ENCODE data around the gene ISG15. TPM values are rescaled to one million over a fixed set of nuclear protein-coding genes. Genes with fewer than 3 reads are reported as not detected.
A peak's percentile ranks its signal among the peaks of the same experiment; 100 is the strongest.

ISG15 gene
- total and polyA plus RNA-seq, 12 donors = 9.8 to 186 (median 29.1) TPM

DNA sequence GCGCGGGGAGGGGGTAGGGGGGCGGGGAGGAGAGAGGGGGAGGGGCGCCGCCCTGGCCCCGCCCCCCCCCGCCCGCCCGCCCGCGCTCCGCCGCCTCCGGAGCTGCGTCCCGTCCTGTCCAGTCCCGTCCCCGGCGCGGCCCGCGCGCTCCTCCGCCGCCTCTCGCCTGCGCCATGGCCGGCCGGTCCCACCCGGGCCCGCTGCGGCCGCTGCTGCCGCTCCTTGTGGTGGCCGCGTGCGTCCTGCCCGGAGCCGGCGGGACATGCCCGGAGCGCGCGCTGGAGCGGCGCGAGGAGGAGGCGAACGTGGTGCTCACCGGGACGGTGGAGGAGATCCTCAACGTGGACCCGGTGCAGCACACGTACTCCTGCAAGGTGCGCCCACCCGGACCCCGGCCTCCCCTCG lies 6.7 kb downstream of the ISG15 start, which contains the start of gene AGRN:
TSS of gene AGRN (plus strand) at position 121 of the 405 bp plus-strand sequence. CDS start at position 174, 53 bp downstream.
- H3K4me3 ChIP-seq = peak within 1 kb of the TSS; percentile 63 to 95 (median 78)
- H3K27me3 ChIP-seq = peaks cover 0 to 39% (median 0%) of the 10 kb centered on the region in 7 donors
- DNase-seq (peak in 1 of 2 donors; percentile 70), ATAC-seq (peak in 7 of 8 donors; percentile 18 to 66 (median 35))
- H3K4me1 ChIP-seq = peaks cover 19 to 56% (median 28%) of the 10 kb centered on the region in 9 donors
- 0 to 1% methylated on average over 29 to 51 of the region's 58 CpGs for WGBS, 2 donors
- H3K9me3 ChIP-seq = no peaks in the 10 kb centered on the region
- TF ChIP-seq, protein P1, sequence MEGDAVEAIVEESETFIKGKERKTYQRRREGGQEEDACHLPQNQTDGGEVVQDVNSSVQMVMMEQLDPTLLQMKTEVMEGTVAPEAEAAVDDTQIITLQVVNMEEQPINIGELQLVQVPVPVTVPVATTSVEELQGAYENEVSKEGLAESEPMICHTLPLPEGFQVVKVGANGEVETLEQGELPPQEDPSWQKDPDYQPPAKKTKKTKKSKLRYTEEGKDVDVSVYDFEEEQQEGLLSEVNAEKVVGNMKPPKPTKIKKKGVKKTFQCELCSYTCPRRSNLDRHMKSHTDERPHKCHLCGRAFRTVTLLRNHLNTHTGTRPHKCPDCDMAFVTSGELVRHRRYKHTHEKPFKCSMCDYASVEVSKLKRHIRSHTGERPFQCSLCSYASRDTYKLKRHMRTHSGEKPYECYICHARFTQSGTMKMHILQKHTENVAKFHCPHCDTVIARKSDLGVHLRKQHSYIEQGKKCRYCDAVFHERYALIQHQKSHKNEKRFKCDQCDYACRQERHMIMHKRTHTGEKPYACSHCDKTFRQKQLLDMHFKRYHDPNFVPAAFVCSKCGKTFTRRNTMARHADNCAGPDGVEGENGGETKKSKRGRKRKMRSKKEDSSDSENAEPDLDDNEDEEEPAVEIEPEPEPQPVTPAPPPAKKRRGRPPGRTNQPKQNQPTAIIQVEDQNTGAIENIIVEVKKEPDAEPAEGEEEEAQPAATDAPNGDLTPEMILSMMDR (IDR thresholded peaks at IDR 0.05) = no peak
- peak within 1 kb of the TSS; percentile 70 to 98 (median 96) for H3K27ac ChIP-seq
- intact Hi-C loops (cut with DNase I) = loop anchor here in 3 of 10 donors (5.0 to 10.0 kb wide), 4 partner anchors 42 to 275 kb away; partner anchors contain the start of gene C1orf159 (in 1 of the 3)
- peaks cover 0 to 3% (median 0%) of the 10 kb centered on the region in 9 donors for H3K36me3 ChIP-seq

DNA sequence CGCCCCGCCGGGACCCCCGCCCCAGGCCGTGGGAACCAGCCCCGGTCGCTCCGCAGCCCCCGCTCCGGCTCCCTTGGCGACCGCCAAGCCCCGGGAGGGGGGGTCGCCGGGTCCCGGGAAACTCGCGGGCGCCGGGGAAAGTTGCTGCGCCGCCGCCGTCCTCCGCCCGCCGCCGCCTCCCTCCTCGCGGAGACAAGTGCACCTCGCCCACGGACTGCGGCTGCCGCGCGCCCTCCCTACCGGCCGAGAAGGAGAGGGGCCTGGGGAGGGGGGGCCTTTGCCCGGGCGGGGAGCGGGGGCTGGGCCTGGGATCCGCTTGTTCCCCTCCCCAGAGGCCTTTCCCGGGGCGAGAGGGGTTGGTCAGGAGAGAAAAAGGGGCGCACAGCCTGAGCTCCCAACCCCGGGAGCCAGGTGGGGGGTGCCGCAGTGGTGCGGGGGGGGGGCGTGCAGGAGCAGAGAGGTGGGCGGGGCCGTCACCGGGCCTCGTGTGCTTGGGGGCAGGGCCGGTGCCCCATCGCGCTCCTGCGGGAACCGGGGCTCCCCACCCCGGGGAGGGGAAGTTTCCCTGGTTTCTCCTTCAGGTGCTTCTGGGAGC lies 7.2 kb downstream of the ISG15 start:
- H3K4me3 ChIP-seq = peak overlapping the region; percentile 63 to 95 (median 78)
- peak in 3 of 8 donors; percentile 4 to 8 (median 6) for ATAC-seq
- intact Hi-C loops (cut with DNase I) = loop anchor here in 1 of 10 donors (10.0 kb wide), 1 partner anchor 274 kb away; no protein-coding TSS in a partner anchor
- peaks cover 0 to 3% (median 0%) of the 10 kb centered on the region in 9 donors for H3K36me3 ChIP-seq
- H3K27me3 ChIP-seq = peaks cover 0 to 39% (median 0%) of the 10 kb centered on the region in 7 donors
- H3K4me1 ChIP-seq = peaks cover 20 to 57% (median 29%) of the 10 kb centered on the region in 9 donors
- DNase-seq = no peak
- peak overlapping the region; percentile 52 to 98 (median 96) for H3K27ac ChIP-seq
- TF ChIP-seq, protein P1 (IDR thresholded peaks at IDR 0.05) = no peak
- WGBS, 2 donors = 1% methylated on average over 25 to 55 of the region's 59 CpGs
- no peaks in the 10 kb centered on the region for H3K9me3 ChIP-seq

DNA sequence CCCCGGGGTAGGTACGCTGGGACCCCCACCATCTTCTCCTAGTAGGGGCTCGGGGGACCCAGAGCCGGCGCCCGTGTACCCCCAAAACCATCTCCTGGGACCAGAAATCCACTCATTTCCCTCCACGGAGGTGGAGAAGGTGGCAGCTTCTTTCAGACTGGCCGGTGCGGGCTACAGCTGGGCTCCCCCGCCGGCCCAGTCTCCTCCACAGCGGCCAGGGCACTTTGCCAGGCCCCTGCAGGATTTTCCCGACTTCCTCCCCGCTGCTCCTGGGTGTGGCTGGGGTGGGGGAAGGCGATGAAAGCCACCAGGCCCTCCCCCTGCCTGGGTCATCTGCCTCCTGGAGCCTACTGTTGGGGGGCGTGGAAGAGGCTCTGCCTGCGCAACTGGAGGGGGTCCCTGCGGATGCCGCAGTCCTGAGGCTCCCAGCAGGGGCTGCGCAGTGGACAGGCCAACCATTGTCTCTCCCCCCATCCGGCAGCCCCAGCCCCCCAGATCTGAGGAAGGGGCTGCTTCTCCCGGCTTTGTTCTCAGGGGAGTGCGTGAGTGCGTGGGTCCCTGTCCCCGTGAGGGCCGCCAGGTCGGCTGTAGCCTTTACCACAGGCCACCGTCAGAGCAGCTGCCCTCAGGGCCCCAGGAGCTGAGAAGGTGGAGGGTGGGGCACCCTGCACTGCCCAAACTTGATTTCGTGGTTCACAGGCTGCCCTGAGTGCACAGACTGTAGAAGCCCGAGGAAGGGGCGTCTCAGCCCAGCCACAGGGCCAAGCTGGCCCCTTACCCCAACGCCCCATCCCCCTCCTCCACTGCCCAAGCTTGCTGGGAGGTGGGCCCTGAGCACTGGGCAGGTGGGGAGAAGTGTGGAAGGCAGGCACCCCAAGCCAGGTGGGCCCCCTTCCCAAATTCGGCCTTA lies 8.0 kb downstream of the ISG15 start:
- TF ChIP-seq, protein P1 (IDR thresholded peaks at IDR 0.05) = no peak
- Histone ChIP-seq H3K27me3 (peaks cover 0 to 39% (median 0%) of the 10 kb centered on the region in 7 donors), H3K9me3 (no peaks in the 10 kb centered on the region), H3K4me1 (peaks cover 22 to 64% (median 30%) of the 10 kb centered on the region in 9 donors), H3K36me3 (peaks cover 0 to 3% (median 0%) of the 10 kb centered on the region in 9 donors), H3K4me3 (peak overlapping the region; percentile 63 to 95 (median 78)), H3K27ac (peak overlapping the region in 7 of 10 donors; percentile 43 to 98 (median 97))
- ATAC-seq = peak; percentile 17 to 81 (median 46)
- intact Hi-C loops (cut with DNase I) = loop anchor here in 1 of 10 donors (10.0 kb wide), 1 partner anchor 274 kb away; no protein-coding TSS in a partner anchor
- WGBS, 2 donors = 31 to 32% methylated on average over 33 of the region's 33 CpGs
- peak; percentile 80 to 81 for DNase-seq

DNA sequence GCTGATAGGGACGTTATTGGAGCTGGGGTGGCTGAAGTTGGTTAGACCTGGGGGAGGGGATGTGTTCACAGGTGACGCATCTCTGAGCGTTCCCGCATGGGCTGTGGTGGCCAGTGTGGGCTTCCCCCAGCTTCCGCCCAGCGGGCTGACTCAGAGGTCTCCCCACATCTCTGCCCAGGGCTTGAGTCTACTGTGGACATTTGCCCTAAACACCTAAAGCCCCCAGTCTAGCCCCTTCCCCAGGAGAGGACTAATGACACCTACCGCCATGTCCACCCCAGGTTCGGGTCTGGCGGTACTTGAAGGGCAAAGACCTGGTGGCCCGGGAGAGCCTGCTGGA lies 8.6 kb downstream of the ISG15 start:
- WGBS, 2 donors = 90 to 98% methylated on average over 8 to 10 of the region's 10 CpGs
- peaks cover 0 to 3% (median 0%) of the 10 kb centered on the region in 9 donors for H3K36me3 ChIP-seq
- peak overlapping the region in 3 of 10 donors; percentile 75 to 91 (median 77) for H3K4me3 ChIP-seq
- no peak for DNase-seq
- ATAC-seq = no peak
- intact Hi-C loops (cut with DNase I) = loop anchor here in 1 of 10 donors (10.0 kb wide), 1 partner anchor 273 kb away; no protein-coding TSS in a partner anchor
- H3K9me3 ChIP-seq = no peaks in the 10 kb centered on the region
- peak overlapping the region in 1 of 10 donors; percentile 97 for H3K27ac ChIP-seq
- H3K4me1 ChIP-seq = peaks cover 22 to 70% (median 36%) of the 10 kb centered on the region in 9 donors
- H3K27me3 ChIP-seq = peaks cover 0 to 39% (median 0%) of the 10 kb centered on the region in 7 donors
- TF ChIP-seq, protein P1 (IDR thresholded peaks at IDR 0.05) = no peak

All from heart right ventricle (tissue), 16 donors.